H1 (cell line): ENCODE results near the gene PDHX. TPM values are rescaled to one million over a fixed set of nuclear protein-coding genes. Genes with fewer than 3 reads are reported as not detected.

Experiments
- BCL11A ChIP-seq, 2 experiments: IDR thresholded peaks; one replicate each; pipeline ENCODE4 v1.6.1; 2011; ENCODE audit warnings: low read depth in 2 of 2, low read length in 2 of 2, mild to moderate bottlenecking in 2 of 2
- CBX5 ChIP-seq: fragments of 300-800, 300-1000 bp; sonication (generic); IDR thresholded peaks from 2 replicates; pipeline ENCODE4 v1.7.1; 2016; ENCODE audit warnings: antibody characterized with exemption, low read length, low read depth
- HDAC2 ChIP-seq, 2 experiments: fragments of 300-600 bp in 1 of 2; sonication (generic) in 1 of 2; IDR thresholded peaks; 2 replicates each; pipeline ENCODE4 v1.6.1; 2011 to 2012; ENCODE audit warnings: low read depth in 2 of 2, low read length in 2 of 2, mild to moderate bottlenecking in 2 of 2, moderate library complexity in 2 of 2, borderline replicate concordance in 1 of 2, inconsistent platforms in 1 of 2
- PHF8 ChIP-seq: fragments of 200-600 bp; sonication (generic); conservative IDR thresholded peaks from 2 replicates; pipeline ENCODE4 v1.7.1; 2012; ENCODE audit warnings: low read depth, mild to moderate bottlenecking, inconsistent platforms, low read length, moderate library complexity
- RBBP5 ChIP-seq: IDR thresholded peaks from 2 replicates; pipeline ENCODE4 v1.7.1; 2012; ENCODE audit warnings: low read depth, mild to moderate bottlenecking, inconsistent platforms, low read length, moderate library complexity, borderline replicate concordance
- SAP30 ChIP-seq: fragments of 300-600 bp; sonication (generic); IDR thresholded peaks from 2 replicates; pipeline ENCODE4 v1.7.1; 2012; ENCODE audit warnings: low read length, moderate library complexity, mild to moderate bottlenecking, inconsistent platforms; ENCODE audit not compliant: insufficient read depth, insufficient replicate concordance
- SRF ChIP-seq: IDR thresholded peaks from 2 replicates; pipeline ENCODE4 v1.6.1; 2011; ENCODE audit warnings: mild to moderate bottlenecking, low read depth, low read length, moderate library complexity
- YY1 ChIP-seq: IDR thresholded peaks from 2 replicates; pipeline ENCODE4 v1.6.1; 2011; ENCODE audit warnings: low read depth, mild to moderate bottlenecking, low read length
- polyA plus RNA-seq, 7 experiments: library from polyadenylated mRNA; depleted of rRNA in 3 of 7; stranded (reverse) in 5 of 7; unstranded in 2 of 7; fragments of >200 nt in 5 of 7; fragments of 200-250 nt in 2 of 7; gene quantifications; 1 replicate in 5 of 7; 2 replicates in 1 of 7; 4 replicates in 1 of 7; pipeline versions ENCODE4 v1.2.1 to v1.2.3, GENCODE V29; 2011 to 2013; ENCODE audit warnings: missing spikeins in 2 of 7, mixed read lengths in 2 of 7
- total RNA-seq: library from RNA; stranded (reverse); fragmentation: NEBNext Ultra II Directional; extraction: Animal tissue kit (Norgen Biotek cat#: 25700); gene quantifications from 2 replicates; pipeline ENCODE4 v1.2.1, GENCODE V29; 2021
- TF ChIP-seq, protein P1 (sequence below): IDR thresholded peaks from 2 replicates; pipeline ENCODE4 v1.6.1; 2012; ENCODE audit warnings: low read length, inconsistent platforms

PDHX gene
- total and polyA plus RNA-seq, 2 of the 8 experiments (the other 6 are each of a cell fraction or from before 2014, with no cell fraction given) = 12.4 to 51.9 TPM

GRCh38 chr11:34963351-34963750, 46.9 kb downstream of the PDHX start (continued):
- TF ChIP-seq, protein P1, sequence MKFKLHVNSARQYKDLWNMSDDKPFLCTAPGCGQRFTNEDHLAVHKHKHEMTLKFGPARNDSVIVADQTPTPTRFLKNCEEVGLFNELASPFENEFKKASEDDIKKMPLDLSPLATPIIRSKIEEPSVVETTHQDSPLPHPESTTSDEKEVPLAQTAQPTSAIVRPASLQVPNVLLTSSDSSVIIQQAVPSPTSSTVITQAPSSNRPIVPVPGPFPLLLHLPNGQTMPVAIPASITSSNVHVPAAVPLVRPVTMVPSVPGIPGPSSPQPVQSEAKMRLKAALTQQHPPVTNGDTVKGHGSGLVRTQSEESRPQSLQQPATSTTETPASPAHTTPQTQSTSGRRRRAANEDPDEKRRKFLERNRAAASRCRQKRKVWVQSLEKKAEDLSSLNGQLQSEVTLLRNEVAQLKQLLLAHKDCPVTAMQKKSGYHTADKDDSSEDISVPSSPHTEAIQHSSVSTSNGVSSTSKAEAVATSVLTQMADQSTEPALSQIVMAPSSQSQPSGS = no peak
- TF ChIP-seq PHF8 (no peak), RBBP5 (no peak), HDAC2 (IDR thresholded peaks at IDR 0.05; ENCODE audit: borderline replicate concordance in 1 of 2, low read depth in 2 of 2, low read length in 2 of 2) (no peak), SAP30 (no peak), CBX5 (no peak), YY1 (no peak), SRF (no peak), BCL11A (IDR thresholded peaks at IDR 0.05; ENCODE audit: low read depth in 2 of 2, low read length in 2 of 2) (no peak)
